Measurements from ENCODE around the gene HMGCS1.

GRCh38 chr5:43303242-43303641 lies 10.0 kb downstream of the HMGCS1 start:
- TF ChIP-seq FOXK2 (IDR thresholded peaks at IDR 0.05): no peak
- TF ChIP-seq FOXM1 (IDR thresholded peaks at IDR 0.05; ENCODE audit: borderline replicate concordance): no peak
- TF ChIP-seq SP1 (IDR thresholded peaks at IDR 0.05): no peak
- TF ChIP-seq ARNT (IDR thresholded peaks at IDR 0.05): no peak
- no peak for TF ChIP-seq HDGF (IDR thresholded peaks at IDR 0.05; ENCODE audit: borderline replicate concordance)
- TF ChIP-seq SUZ12 (IDR thresholded peaks at IDR 0.05): no peak

Data from HEK293T (cell line).